RCC 7860 (cell line): Measurements from ENCODE around the gene TNFSF11.

Source experiments
- DNase-seq: peaks from one replicate; pipeline ENCODE4 v3.0.0-alpha.2; 2015; ENCODE audit warnings: low spot score
- FAIRE-seq: peaks from 2 replicates; lab custom pipeline; 2012; peaks lifted over from hg19 to GRCh38; lab: Jason Lieb, UNC

The TNFSF11 gene

GRCh38 chr13:42607546-42607945, 33.6 kb downstream of the TNFSF11 start:
- DNase-seq (no peak), FAIRE-seq (no peak)

GRCh38 chr13:42610649-42611048, 36.7 kb downstream of the TNFSF11 start:
- FAIRE-seq (no peak), DNase-seq (no peak)

- DNase-seq (no peak), FAIRE-seq (no peak)
Observed at GRCh38 chr13:42611086-42611779, 37.3 kb downstream of the TNFSF11 start.

- DNase-seq (no peak), FAIRE-seq (no peak)
Observed at GRCh38 chr13:42612021-42612765, 38.2 kb downstream of the TNFSF11 start.

- FAIRE-seq: no peak
- no peak for DNase-seq
Observed at GRCh38 chr13:42614436-42615035, 40.6 kb downstream of the TNFSF11 start.

- FAIRE-seq: no peak
- DNase-seq: no peak
Observed at GRCh38 chr13:42615691-42616090, 41.7 kb downstream of the TNFSF11 start.

- no peak for FAIRE-seq
Observed at GRCh38 chr13:42617221-42617620, 43.3 kb downstream of the TNFSF11 start.

GRCh38 chr13:42623916-42624315, 50.0 kb downstream of the TNFSF11 start:
- FAIRE-seq: no peak
- no peak for DNase-seq

More at GRCh38 chr13:42617221-42617620, 43.3 kb downstream of the TNFSF11 start:
- DNase-seq: no peak

- no peak for FAIRE-seq
Observed at GRCh38 chr13:42625611-42626010, 51.7 kb downstream of the TNFSF11 start.

GRCh38 chr13:42626176-42626860, 52.4 kb downstream of the TNFSF11 start:
- DNase-seq: no peak
- no peak for FAIRE-seq

More at GRCh38 chr13:42625611-42626010, 51.7 kb downstream of the TNFSF11 start:
- DNase-seq: no peak

- FAIRE-seq: no peak
- no peak for DNase-seq
Observed at GRCh38 chr13:42628666-42629065, 54.7 kb downstream of the TNFSF11 start.

- FAIRE-seq (no peak), DNase-seq (no peak)
Observed at GRCh38 chr13:42631181-42631580, 57.2 kb downstream of the TNFSF11 start.

- DNase-seq: no peak
- no peak for FAIRE-seq
Observed at GRCh38 chr13:42633495-42633894, 59.5 kb downstream of the TNFSF11 start.

- FAIRE-seq: no peak
- DNase-seq: no peak
Observed at GRCh38 chr13:42638101-42638500, 64.1 kb downstream of the TNFSF11 start.

GRCh38 chr13:42638886-42639285, 64.9 kb downstream of the TNFSF11 start:
- DNase-seq: no peak
- no peak for FAIRE-seq

- FAIRE-seq (no peak), DNase-seq (no peak)
Observed at GRCh38 chr13:42643076-42643475, 69.1 kb downstream of the TNFSF11 start.

- FAIRE-seq (no peak), DNase-seq (no peak)
Observed at GRCh38 chr13:42644841-42645240, 70.9 kb downstream of the TNFSF11 start.

GRCh38 chr13:42645717-42646116, 71.8 kb downstream of the TNFSF11 start:
- no peak for FAIRE-seq
- no peak for DNase-seq

GRCh38 chr13:42649141-42649540, 75.2 kb downstream of the TNFSF11 start:
- no peak for FAIRE-seq
- DNase-seq: no peak

GRCh38 chr13:42649831-42650230, 75.9 kb downstream of the TNFSF11 start:
- FAIRE-seq (no peak), DNase-seq (no peak)

GRCh38 chr13:42650506-42650905, 76.6 kb downstream of the TNFSF11 start:
- no peak for FAIRE-seq
- no peak for DNase-seq
